GM18858 (cell line): Measurements from ENCODE around the gene PTGER3.

Experiments used
- ATAC-seq: cut with Tn5 transposase; IDR thresholded peaks from one replicate; pipeline ENCODE4 v1.9.1; 2021; ENCODE audit not compliant: unreplicated experiment

Gene PTGER3

DNA sequence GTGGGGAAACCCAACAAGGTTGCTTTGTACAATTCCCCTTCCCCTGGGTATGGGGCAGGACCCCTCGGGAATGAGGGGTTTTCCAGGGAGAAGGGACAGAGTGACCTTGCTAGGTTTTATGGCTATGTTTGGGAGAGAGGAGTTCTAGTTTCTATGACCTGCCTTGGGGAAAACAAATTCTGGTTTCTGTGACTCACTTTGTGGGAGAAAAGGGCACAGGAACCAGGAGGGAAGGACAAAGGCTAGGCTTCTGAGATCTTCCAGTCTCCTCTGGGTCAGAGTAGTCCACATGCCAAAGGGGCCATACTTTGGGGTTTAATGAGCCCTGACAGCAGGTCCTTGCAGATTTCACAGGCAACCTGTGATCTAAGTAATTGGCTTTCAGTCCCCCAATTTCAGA, 5.5 kb upstream of the PTGER3 start:
- ATAC-seq: no peak

- peak; percentile 70 for ATAC-seq
Observed at GRCh38 chr1:71049951-71050598, 2.5 kb upstream of the PTGER3 start.

DNA sequence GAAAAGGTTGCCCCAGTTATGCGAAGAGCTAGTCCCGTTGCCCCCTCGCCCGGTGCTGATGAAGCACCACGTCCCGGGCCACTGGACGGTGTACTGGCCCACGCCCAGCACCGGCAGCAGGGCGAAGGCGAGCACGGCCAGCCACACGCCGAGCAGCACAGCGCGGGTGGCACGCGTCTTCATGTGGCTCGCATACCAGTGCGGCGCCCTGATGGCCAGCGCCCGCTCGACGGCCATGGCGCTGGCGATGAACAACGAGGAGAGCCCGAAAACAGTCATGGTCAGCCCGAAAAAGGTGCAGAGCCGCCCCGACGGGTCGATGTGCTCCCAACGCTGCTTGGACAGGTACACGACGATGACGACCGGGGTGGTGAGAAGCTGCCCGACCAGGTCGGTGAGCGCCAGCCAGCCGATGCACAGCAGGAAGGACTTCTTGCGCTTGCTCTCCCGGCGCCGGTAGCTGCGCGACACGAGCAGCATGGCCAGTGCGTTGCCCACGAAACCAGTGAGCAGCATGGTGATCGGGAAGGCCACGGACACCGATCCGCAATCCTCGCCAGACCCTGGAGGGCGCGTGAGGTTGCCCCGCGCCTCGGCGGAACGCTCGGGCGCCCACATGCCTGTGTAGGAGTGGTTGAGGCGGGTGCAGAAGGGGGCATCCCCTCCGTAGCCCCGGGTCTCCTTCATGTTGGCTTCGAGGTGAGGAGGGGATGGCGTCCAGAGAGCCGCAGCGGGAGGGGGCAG, 553 bp downstream of the PTGER3 start:
- no peak for ATAC-seq

DNA sequence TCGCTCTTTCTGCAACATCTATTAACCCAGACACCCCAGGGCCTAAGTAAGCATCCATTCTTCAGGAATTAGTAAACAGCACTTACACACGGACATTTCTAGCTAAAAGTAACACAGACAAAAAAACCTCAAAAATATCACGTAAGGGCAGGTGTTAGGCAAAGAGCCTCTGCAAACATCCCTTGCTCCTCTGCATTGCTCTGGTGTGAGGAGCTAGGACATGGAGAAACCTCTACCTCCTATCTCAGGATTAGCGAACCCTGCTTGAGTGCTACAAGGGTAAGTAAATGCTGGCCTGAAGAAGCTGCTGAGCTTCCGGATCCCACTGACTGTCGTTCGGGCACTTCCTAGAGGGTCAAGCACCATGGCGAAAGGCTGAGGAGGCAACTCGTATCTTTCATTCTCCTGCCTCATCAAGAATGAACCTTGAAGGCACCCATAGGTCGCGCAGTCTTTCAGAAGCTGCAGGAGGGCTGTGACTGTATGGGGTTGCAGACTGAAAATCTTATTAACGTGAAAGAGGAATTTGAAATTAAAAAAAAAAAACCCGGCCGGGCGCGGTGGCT, 2.1 kb downstream of the PTGER3 start:
- ATAC-seq: no peak

GRCh38 chr1:71044833-71045232, 2.8 kb downstream of the PTGER3 start:
- no peak for ATAC-seq

GRCh38 chr1:71043065-71043464, 4.6 kb downstream of the PTGER3 start:
- no peak for ATAC-seq

DNA sequence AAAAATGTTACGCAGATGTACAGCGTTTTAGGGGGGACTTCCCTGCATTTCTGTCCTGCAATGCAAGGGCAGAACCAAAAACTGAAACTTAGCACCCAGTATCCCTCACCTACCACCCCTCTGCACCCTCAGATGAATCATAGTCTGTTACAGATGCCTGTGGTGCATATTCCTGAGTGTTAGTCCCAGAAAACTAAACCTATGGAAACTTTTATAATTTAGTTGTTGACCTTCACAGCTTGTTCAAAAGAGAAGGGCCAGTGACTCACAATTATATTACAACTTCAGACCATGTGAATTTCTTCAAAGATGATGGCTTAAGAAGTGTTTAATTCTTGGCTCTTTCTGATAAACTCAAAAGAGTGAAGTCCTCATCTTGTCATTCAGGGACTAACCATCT, 5.8 kb downstream of the PTGER3 start:
- no peak for ATAC-seq

GRCh38 chr1:71039661-71040262, 7.9 kb downstream of the PTGER3 start:
- ATAC-seq: no peak

DNA sequence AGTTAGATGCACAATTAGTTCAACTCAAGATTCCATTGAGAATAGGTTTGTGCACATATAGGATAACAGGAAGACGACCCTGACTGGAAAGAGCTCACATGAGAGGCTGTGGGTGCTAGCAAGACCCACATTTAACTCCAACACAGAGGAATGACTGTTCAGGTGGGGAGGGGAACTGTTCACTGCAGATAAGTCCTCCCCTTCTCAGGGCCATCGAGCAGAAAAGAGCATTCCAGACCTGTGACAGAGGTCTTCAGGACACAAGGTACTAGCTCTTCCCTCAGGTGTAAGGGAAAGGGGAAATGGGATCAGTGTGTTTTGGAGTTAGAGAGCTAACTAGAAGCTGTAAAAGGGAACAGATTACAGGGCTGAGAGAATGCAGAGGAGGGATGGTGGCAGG, 8.7 kb downstream of the PTGER3 start:
- no peak for ATAC-seq

DNA sequence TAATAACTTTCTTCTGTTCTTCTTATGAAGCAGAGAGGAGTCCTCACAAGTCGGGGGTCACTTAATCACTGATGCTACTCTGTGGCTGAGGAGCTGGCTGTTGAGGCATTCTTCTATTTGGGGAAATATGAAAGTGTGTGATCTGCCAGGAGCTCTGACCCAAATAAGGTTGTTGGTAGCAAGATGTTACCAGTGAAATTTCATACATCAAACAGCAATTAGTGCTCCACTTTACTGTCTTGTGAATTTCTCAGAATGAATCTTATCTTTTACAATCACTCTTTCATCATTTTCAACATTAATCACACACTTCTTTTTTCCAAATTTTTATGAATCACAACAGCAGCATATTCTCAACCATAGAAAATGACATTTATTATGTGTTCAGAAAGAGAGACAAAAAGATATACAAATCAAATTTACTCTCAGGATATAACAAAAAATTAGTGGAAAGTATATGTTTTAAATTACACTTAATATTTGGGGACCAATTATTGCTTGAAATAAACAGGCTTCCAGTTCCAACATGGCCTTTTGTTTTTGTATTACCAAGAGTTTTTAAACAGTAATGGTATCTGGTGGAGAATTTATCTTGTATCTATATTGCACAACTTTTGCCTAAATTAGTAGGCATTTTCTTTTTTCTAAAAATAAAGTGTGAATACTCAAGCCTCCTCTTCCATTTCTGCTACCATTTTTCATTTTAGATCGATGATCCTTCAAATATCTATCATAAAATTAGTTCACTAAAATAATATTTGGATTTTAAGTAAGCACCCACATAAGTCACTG, 9.6 kb downstream of the PTGER3 start:
- ATAC-seq: no peak

GRCh38 chr1:71037066-71037465, 10.6 kb downstream of the PTGER3 start:
- no peak for ATAC-seq

DNA sequence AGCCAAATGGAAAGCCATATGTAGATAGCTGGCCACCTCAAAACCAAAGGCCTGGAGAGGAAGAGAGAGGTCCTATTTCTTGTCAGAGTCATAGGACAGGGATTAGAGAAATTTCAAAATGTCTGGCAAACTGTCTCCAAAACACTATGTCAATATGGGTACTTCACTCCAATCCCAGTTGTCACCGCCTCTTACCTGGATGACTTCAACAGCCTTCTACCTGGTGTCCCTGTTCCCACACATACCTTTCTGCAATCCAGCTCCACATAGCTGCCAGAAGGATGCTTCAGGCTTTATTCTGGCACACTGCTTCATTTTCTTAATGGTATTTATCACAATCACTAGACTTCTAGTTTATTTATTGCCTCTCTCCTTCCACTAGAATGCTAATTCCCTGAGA, 14.5 kb downstream of the PTGER3 start:
- no peak for ATAC-seq

- no peak for ATAC-seq
Observed at GRCh38 chr1:71031426-71031825, 16.2 kb downstream of the PTGER3 start.

- no peak for ATAC-seq
Observed at GRCh38 chr1:71030026-71030425, 17.6 kb downstream of the PTGER3 start.

GRCh38 chr1:71028981-71029380, 18.6 kb downstream of the PTGER3 start:
- no peak for ATAC-seq

GRCh38 chr1:71027991-71028390, 19.6 kb downstream of the PTGER3 start:
- no peak for ATAC-seq

DNA sequence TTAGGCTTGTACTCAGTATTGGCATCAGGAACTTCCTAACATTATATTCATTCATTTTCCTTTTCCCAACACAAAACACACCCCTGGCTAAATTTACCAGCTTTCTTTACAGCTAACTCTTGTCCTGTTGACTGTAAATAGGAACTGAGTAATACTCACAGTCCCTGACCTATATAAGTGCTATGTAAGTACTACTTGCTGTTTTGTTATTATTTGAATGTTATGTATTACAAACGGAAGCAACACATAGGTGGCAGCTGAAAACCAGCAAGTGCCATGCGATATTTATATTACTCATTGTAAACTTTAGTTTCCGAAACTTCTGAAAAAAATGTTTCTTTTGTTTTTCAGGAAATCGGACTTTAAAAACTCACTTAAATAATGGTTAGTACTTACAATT, 21.5 kb downstream of the PTGER3 start:
- no peak for ATAC-seq

- no peak for ATAC-seq
Observed at GRCh38 chr1:71023515-71023914, 24.1 kb downstream of the PTGER3 start.

- ATAC-seq: no peak
Observed at GRCh38 chr1:71019233-71019969, 28.2 kb downstream of the PTGER3 start.

GRCh38 chr1:71018791-71019190, 28.8 kb downstream of the PTGER3 start:
- ATAC-seq: no peak

DNA sequence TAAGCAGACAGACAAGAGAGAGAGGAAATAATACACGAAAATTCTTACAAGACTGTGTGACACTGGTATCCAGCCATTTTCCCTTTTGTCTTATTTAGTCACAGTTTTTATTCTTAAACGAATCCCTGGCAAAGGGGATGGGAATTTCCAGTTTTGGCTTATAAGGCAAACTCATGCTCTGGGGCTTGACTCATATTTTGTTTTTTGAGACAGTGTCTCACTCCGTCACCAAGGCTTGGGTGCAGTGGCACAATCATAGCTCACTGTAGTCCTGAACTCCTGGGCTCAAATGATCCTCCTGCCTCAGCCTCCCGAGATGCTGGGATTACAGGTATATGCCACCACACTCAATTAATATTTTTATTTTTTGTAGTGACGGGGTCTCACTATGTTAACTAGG, 31.9 kb downstream of the PTGER3 start:
- ATAC-seq: no peak
